Stimulated activated CD4-positive, alpha-beta T cell treated with anti-CD3 and anti-CD28 coated beads, Interleukin-1b, Interleukin-23, amount 100 ng/mL, for 24 hours (primary cell): Measurements from ENCODE around the gene TMEM121B.

Source experiments
- DNase-seq, 4 experiments: peaks; one replicate each; pipeline ENCODE4 v3.0.0-alpha.2; 2020; ENCODE audit warnings: low read depth in 4 of 4, low spot score in 1 of 4

The TMEM121B gene

GRCh38 chr22:17112491-17113042, 8.6 kb downstream of the TMEM121B start:
- DNase-seq = no peak

GRCh38 chr22:17110791-17111550, 10.2 kb downstream of the TMEM121B start:
- DNase-seq = no peak

GRCh38 chr22:17109976-17110375, 11.2 kb downstream of the TMEM121B start:
- DNase-seq = no peak

GRCh38 chr22:17109113-17109865, 11.9 kb downstream of the TMEM121B start:
- DNase-seq = no peak

GRCh38 chr22:17108256-17109112, 12.7 kb downstream of the TMEM121B start:
- DNase-seq = no peak

GRCh38 chr22:17107547-17107810, 13.7 kb downstream of the TMEM121B start:
- DNase-seq = no peak

- DNase-seq = no peak
Measured at GRCh38 chr22:17106785-17107546, 14.2 kb downstream of the TMEM121B start.

- DNase-seq = no peak
Measured at GRCh38 chr22:17106161-17106784, 14.9 kb downstream of the TMEM121B start.

- no peak for DNase-seq
Measured at GRCh38 chr22:17105143-17106129, 15.7 kb downstream of the TMEM121B start.

- DNase-seq = no peak
Measured at GRCh38 chr22:17104336-17104935, 16.7 kb downstream of the TMEM121B start.

GRCh38 chr22:17103351-17103750, 17.8 kb downstream of the TMEM121B start:
- DNase-seq = no peak

GRCh38 chr22:17102297-17102667, 18.9 kb downstream of the TMEM121B start:
- DNase-seq = no peak

- DNase-seq = no peak
Measured at GRCh38 chr22:17101475-17102296, 19.5 kb downstream of the TMEM121B start.

GRCh38 chr22:17100621-17101020, 20.5 kb downstream of the TMEM121B start:
- no peak for DNase-seq

GRCh38 chr22:17098379-17098819, 22.8 kb downstream of the TMEM121B start:
- no peak for DNase-seq

GRCh38 chr22:17097701-17098100, 23.5 kb downstream of the TMEM121B start:
- DNase-seq = no peak

GRCh38 chr22:17097062-17097461, 24.1 kb downstream of the TMEM121B start:
- DNase-seq = no peak

GRCh38 chr22:17096071-17096470, 25.1 kb downstream of the TMEM121B start:
- no peak for DNase-seq
